ENCODE measurements around the gene ADAM12. TPM values are rescaled to one million over a fixed set of nuclear protein-coding genes. Genes with fewer than 3 reads are reported as not detected.

The ADAM12 gene
- polyA plus RNA-seq, 1 of the 3 experiments (the other 2 are of a cell fraction) = 25.0 TPM

GRCh38 chr10:126075009-126075408 lies 313.3 kb downstream of the ADAM12 start:
- no peak overlapping the region for H2AFZ ChIP-seq (ENCODE audit: low read depth)
- H3K36me3 ChIP-seq (replicated peaks in 1 of 2; ENCODE audit: control insufficient read depth in 1 of 2, insufficient read depth in 2 of 2, low read length in 1 of 2) = peaks cover 0 to under 1% of the 10 kb centered on the region in 2 experiments
- H3K9ac ChIP-seq = no peak overlapping the region
- POLR2A ChIA-PET = no interaction called here
- TF ChIP-seq FOSL2 (IDR thresholded peaks at IDR 0.05; ENCODE audit: borderline replicate concordance, low read depth) = no peak
- TF ChIP-seq NFIC (IDR thresholded peaks at IDR 0.05; ENCODE audit: borderline replicate concordance) = no peak
- TF ChIP-seq, protein P1, sequence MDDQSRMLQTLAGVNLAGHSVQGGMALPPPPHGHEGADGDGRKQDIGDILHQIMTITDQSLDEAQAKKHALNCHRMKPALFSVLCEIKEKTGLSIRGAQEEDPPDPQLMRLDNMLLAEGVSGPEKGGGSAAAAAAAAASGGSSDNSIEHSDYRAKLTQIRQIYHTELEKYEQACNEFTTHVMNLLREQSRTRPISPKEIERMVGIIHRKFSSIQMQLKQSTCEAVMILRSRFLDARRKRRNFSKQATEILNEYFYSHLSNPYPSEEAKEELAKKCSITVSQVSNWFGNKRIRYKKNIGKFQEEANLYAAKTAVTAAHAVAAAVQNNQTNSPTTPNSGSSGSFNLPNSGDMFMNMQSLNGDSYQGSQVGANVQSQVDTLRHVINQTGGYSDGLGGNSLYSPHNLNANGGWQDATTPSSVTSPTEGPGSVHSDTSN (IDR thresholded peaks at IDR 0.05) = no peak
- H3K79me2 ChIP-seq (ENCODE audit: insufficient read depth) = no peaks in the 10 kb centered on the region
- peaks cover 0 to 5% of the 10 kb centered on the region in 2 experiments; a peak in 1 of 4 replicates for H3K4me1 ChIP-seq (ENCODE audit: control insufficient read depth in 1 of 2, insufficient read depth in 2 of 2, low read depth in 1 of 2, low read length in 1 of 2)
- DNase-seq = no peak
- no peak overlapping the region for H3K4me3 ChIP-seq (ENCODE audit: low read depth in 2 of 2, low read length in 1 of 2)
- H3F3A ChIP-seq (replicated peaks; ENCODE audit: insufficient read depth) = peaks cover 18% of the 10 kb centered on the region
- H4K20me1 ChIP-seq (ENCODE audit: insufficient read depth) = no peaks in the 10 kb centered on the region
- WGBS (ENCODE audit: low lambda C conversion rate) = 91% methylated on average over 6 of the region's 6 CpGs
- H3K27ac ChIP-seq (ENCODE audit: low read depth in 2 of 2, low read length in 1 of 2) = peak overlapping the region in 1 of 2 experiments; percentile 74; a peak in 1 of 4 replicates
- CTCF ChIA-PET = interaction anchor here (1.3 kb wide), 1 partner anchor 9 kb away, joined by 3 read pairs; no protein-coding TSS in a partner anchor
- no peaks in the 10 kb centered on the region for H3K9me2 ChIP-seq
- no peak overlapping the region for H3K4me2 ChIP-seq
- no peaks in the 10 kb centered on the region for H3K9me3 ChIP-seq
- H3K27me3 ChIP-seq (ENCODE audit: insufficient read depth) = no peaks in the 10 kb centered on the region

DNA sequence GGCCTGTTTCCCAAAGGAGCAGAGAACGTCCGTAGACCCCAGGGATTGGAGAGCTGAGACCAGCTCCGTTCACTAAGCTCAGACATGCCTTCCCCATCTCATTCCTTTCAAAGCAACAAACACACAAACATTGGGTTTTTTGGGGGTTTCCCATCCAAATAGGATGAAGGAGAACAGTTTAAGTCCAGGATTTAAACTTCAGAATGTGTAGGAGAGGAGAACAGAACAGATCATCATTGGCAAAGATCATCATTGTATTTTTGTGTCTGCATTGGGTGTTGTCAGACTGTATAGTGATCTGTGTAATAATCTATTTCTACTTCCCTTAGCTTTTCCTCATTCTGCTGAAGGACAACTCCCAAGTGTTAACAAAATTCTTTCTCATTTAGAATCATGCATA lies 314.0 kb downstream of the ADAM12 start:
- H3K4me1 ChIP-seq (ENCODE audit: control insufficient read depth in 1 of 2, insufficient read depth in 2 of 2, low read depth in 1 of 2, low read length in 1 of 2) = peaks cover 0 to 5% of the 10 kb centered on the region in 2 experiments; a peak in 1 of 4 replicates
- ChIA-PET CTCF (no interaction called here), POLR2A (no interaction called here)
- no peaks in the 10 kb centered on the region for H3K27me3 ChIP-seq (ENCODE audit: insufficient read depth)
- H3K9me2 ChIP-seq = no peaks in the 10 kb centered on the region
- H3K27ac ChIP-seq (ENCODE audit: low read depth in 2 of 2, low read length in 1 of 2) = peak overlapping the region in 1 of 2 experiments; percentile 74; a peak in 2 of 4 replicates
- H3K9me3 ChIP-seq = no peaks in the 10 kb centered on the region
- DNase-seq = no peak
- whole genome bisulfite sequencing (ENCODE audit: low lambda C conversion rate) = 92% methylated on average over 3 of the region's 3 CpGs
- H4K20me1 ChIP-seq (ENCODE audit: insufficient read depth) = no peaks in the 10 kb centered on the region
- peaks cover 18% of the 10 kb centered on the region for H3F3A ChIP-seq (replicated peaks; ENCODE audit: insufficient read depth)
- no peak overlapping the region for H2AFZ ChIP-seq (ENCODE audit: low read depth)
- no peak overlapping the region for H3K4me3 ChIP-seq (ENCODE audit: low read depth in 2 of 2, low read length in 1 of 2)
- peaks cover 0 to 3% of the 10 kb centered on the region in 2 experiments for H3K36me3 ChIP-seq (replicated peaks in 1 of 2; ENCODE audit: control insufficient read depth in 1 of 2, insufficient read depth in 2 of 2, low read length in 1 of 2)
- peak overlapping the region; percentile 20; the same call in 1 of the 2 replicates for H3K4me2 ChIP-seq
- TF ChIP-seq SMC3 (IDR thresholded peaks at IDR 0.05; ENCODE audit: low read depth, low read length) (no peak), NRF1 (IDR thresholded peaks at IDR 0.05; ENCODE audit: low read depth, low read length) (no peak)
- TF ChIP-seq, protein P2, sequence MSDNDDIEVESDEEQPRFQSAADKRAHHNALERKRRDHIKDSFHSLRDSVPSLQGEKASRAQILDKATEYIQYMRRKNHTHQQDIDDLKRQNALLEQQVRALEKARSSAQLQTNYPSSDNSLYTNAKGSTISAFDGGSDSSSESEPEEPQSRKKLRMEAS (IDR thresholded peaks at IDR 0.05; ENCODE audit: low read depth) = no peak
- no peak overlapping the region for H3K9ac ChIP-seq
- H3K79me2 ChIP-seq (ENCODE audit: insufficient read depth) = no peaks in the 10 kb centered on the region

GRCh38 chr10:126073606-126074005 lies 314.7 kb downstream of the ADAM12 start:
- H3F3A ChIP-seq (replicated peaks; ENCODE audit: insufficient read depth) = peaks cover 18% of the 10 kb centered on the region
- TF ChIP-seq IRF3 (IDR thresholded peaks at IDR 0.05; ENCODE audit: low read depth, low read length) = no peak
- TF ChIP-seq TCF12 (IDR thresholded peaks at IDR 0.05) = no peak
- no peak for TF ChIP-seq MEF2A (IDR thresholded peaks at IDR 0.05; ENCODE audit: borderline replicate concordance, low read depth)
- TF ChIP-seq SIN3A (IDR thresholded peaks at IDR 0.05; ENCODE audit: borderline replicate concordance, low read depth, low read length) = no peak
- no peak for TF ChIP-seq TAF1 (IDR thresholded peaks at IDR 0.05; ENCODE audit: borderline replicate concordance, low read depth, low read length)
- TF ChIP-seq FOSL2 (IDR thresholded peaks at IDR 0.05; ENCODE audit: borderline replicate concordance, low read depth) = no peak
- no peak for TF ChIP-seq RFX5 (IDR thresholded peaks at IDR 0.05; ENCODE audit: low read length)
- TF ChIP-seq, protein P3, sequence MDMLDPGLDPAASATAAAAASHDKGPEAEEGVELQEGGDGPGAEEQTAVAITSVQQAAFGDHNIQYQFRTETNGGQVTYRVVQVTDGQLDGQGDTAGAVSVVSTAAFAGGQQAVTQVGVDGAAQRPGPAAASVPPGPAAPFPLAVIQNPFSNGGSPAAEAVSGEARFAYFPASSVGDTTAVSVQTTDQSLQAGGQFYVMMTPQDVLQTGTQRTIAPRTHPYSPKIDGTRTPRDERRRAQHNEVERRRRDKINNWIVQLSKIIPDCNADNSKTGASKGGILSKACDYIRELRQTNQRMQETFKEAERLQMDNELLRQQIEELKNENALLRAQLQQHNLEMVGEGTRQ (IDR thresholded peaks at IDR 0.05; ENCODE audit: borderline replicate concordance, low read depth, low read length) = no peak
- TF ChIP-seq GABPA (IDR thresholded peaks at IDR 0.05; ENCODE audit: low read depth) = no peak
- TF ChIP-seq ELF1 (IDR thresholded peaks at IDR 0.05) = no peak
- no peak for TF ChIP-seq MXI1 (IDR thresholded peaks at IDR 0.05; ENCODE audit: low read depth, low read length)
- TF ChIP-seq EZH2phosphoT487 (IDR thresholded peaks at IDR 0.05; ENCODE audit: borderline replicate concordance, low read depth) = no peak
- no peak for TF ChIP-seq JUND (IDR thresholded peaks at IDR 0.05)
- peak overlapping the region; percentile 20 for H3K4me2 ChIP-seq
- H2AFZ ChIP-seq (ENCODE audit: low read depth) = no peak overlapping the region
- no peaks in the 10 kb centered on the region for H3K9me3 ChIP-seq
- H3K27me3 ChIP-seq (ENCODE audit: insufficient read depth) = no peaks in the 10 kb centered on the region
- peaks cover 0 to 3% of the 10 kb centered on the region in 2 experiments for H3K36me3 ChIP-seq (replicated peaks in 1 of 2; ENCODE audit: control insufficient read depth in 1 of 2, insufficient read depth in 2 of 2, low read length in 1 of 2)
- no peaks in the 10 kb centered on the region for H3K9me2 ChIP-seq
- POLR2A ChIA-PET = no interaction called here
- H3K79me2 ChIP-seq (ENCODE audit: insufficient read depth) = no peaks in the 10 kb centered on the region
- peak overlapping the region in 1 of 2 experiments; percentile 74; a peak in 2 of 4 replicates for H3K27ac ChIP-seq (ENCODE audit: low read depth in 2 of 2, low read length in 1 of 2)
- CTCF ChIA-PET = no interaction called here
- 26% methylated on average over 1 of the region's 1 CpG for WGBS (ENCODE audit: low lambda C conversion rate)
- H4K20me1 ChIP-seq (ENCODE audit: insufficient read depth) = no peaks in the 10 kb centered on the region
- H3K4me3 ChIP-seq (ENCODE audit: low read depth in 2 of 2, low read length in 1 of 2) = no peak overlapping the region
- peak overlapping the region; percentile 2; the same call in 1 of the 2 replicates for H3K9ac ChIP-seq
- peaks cover 0 to 5% of the 10 kb centered on the region in 2 experiments; a peak in 1 of 4 replicates for H3K4me1 ChIP-seq (ENCODE audit: control insufficient read depth in 1 of 2, insufficient read depth in 2 of 2, low read depth in 1 of 2, low read length in 1 of 2)
- no peak for DNase-seq

All from SK-N-SH (cell line).